ENCODE data around the gene CUX1.

DNA sequence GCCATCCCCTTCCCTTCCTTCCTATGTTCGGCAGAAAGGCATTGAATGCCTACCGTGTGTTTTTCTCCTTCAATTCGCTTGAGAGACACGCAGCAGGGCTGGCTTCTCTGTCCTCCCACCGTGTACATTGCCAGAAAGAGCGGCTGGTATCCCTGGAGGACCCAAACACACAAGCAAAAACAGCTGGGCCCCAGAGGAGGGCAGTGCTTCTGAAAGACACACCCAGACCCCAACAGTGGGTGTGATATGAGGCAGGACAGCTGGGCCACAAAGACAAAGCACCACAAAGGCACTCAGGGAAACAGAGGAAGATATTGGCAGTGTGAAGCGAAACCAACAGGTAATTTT is 336.1 kb downstream of the CUX1 start:
- no peak for TF ChIP-seq RBBP5 (conservative IDR thresholded peaks at IDR 0.05)
- TF ChIP-seq, protein P1, sequence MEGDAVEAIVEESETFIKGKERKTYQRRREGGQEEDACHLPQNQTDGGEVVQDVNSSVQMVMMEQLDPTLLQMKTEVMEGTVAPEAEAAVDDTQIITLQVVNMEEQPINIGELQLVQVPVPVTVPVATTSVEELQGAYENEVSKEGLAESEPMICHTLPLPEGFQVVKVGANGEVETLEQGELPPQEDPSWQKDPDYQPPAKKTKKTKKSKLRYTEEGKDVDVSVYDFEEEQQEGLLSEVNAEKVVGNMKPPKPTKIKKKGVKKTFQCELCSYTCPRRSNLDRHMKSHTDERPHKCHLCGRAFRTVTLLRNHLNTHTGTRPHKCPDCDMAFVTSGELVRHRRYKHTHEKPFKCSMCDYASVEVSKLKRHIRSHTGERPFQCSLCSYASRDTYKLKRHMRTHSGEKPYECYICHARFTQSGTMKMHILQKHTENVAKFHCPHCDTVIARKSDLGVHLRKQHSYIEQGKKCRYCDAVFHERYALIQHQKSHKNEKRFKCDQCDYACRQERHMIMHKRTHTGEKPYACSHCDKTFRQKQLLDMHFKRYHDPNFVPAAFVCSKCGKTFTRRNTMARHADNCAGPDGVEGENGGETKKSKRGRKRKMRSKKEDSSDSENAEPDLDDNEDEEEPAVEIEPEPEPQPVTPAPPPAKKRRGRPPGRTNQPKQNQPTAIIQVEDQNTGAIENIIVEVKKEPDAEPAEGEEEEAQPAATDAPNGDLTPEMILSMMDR (IDR thresholded peaks at IDR 0.05 in 2 of 3, conservative IDR thresholded peaks at IDR 0.05 in 1 of 3; ENCODE audit: control insufficient read depth in 2 of 3, extremely low read depth in 1 of 3, insufficient read depth in 1 of 3, low read depth in 3 of 3, low read length in 3 of 3), result no peak
- TF ChIP-seq EP300 (IDR thresholded peaks at IDR 0.05; ENCODE audit: borderline replicate concordance in 1 of 2, control insufficient read depth in 1 of 2, low read depth in 2 of 2, low read length in 2 of 2), result no peak
- no peak for TF ChIP-seq RAD21 (IDR thresholded peaks at IDR 0.05; ENCODE audit: insufficient read depth, low read depth, low read length)
- TF ChIP-seq CREM (IDR thresholded peaks at IDR 0.05; ENCODE audit: low read depth), result no peak
- no peak for TF ChIP-seq DPF2 (IDR thresholded peaks at IDR 0.05)
- TF ChIP-seq, protein P2, sequence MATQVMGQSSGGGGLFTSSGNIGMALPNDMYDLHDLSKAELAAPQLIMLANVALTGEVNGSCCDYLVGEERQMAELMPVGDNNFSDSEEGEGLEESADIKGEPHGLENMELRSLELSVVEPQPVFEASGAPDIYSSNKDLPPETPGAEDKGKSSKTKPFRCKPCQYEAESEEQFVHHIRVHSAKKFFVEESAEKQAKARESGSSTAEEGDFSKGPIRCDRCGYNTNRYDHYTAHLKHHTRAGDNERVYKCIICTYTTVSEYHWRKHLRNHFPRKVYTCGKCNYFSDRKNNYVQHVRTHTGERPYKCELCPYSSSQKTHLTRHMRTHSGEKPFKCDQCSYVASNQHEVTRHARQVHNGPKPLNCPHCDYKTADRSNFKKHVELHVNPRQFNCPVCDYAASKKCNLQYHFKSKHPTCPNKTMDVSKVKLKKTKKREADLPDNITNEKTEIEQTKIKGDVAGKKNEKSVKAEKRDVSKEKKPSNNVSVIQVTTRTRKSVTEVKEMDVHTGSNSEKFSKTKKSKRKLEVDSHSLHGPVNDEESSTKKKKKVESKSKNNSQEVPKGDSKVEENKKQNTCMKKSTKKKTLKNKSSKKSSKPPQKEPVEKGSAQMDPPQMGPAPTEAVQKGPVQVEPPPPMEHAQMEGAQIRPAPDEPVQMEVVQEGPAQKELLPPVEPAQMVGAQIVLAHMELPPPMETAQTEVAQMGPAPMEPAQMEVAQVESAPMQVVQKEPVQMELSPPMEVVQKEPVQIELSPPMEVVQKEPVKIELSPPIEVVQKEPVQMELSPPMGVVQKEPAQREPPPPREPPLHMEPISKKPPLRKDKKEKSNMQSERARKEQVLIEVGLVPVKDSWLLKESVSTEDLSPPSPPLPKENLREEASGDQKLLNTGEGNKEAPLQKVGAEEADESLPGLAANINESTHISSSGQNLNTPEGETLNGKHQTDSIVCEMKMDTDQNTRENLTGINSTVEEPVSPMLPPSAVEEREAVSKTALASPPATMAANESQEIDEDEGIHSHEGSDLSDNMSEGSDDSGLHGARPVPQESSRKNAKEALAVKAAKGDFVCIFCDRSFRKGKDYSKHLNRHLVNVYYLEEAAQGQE (IDR thresholded peaks at IDR 0.05; ENCODE audit: low read depth, low read length), result no peak
- TF ChIP-seq RB1 (IDR thresholded peaks at IDR 0.05; ENCODE audit: borderline replicate concordance), result no peak
- no peak for TF ChIP-seq ESRRA (IDR thresholded peaks at IDR 0.05; ENCODE audit: low read length)
- TF ChIP-seq POLR2A (IDR thresholded peaks at IDR 0.05; ENCODE audit: low read depth, low read length), result no peak
- no peak for TF ChIP-seq RCOR1 (conservative IDR thresholded peaks at IDR 0.05; ENCODE audit: low read depth, low read length)
- TF ChIP-seq, protein P3, sequence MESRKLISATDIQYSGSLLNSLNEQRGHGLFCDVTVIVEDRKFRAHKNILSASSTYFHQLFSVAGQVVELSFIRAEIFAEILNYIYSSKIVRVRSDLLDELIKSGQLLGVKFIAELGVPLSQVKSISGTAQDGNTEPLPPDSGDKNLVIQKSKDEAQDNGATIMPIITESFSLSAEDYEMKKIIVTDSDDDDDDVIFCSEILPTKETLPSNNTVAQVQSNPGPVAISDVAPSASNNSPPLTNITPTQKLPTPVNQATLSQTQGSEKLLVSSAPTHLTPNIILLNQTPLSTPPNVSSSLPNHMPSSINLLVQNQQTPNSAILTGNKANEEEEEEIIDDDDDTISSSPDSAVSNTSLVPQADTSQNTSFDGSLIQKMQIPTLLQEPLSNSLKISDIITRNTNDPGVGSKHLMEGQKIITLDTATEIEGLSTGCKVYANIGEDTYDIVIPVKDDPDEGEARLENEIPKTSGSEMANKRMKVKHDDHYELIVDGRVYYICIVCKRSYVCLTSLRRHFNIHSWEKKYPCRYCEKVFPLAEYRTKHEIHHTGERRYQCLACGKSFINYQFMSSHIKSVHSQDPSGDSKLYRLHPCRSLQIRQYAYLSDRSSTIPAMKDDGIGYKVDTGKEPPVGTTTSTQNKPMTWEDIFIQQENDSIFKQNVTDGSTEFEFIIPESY (IDR thresholded peaks at IDR 0.05), result no peak
- TF ChIP-seq FOXM1 (IDR thresholded peaks at IDR 0.05; ENCODE audit: low read depth, low read length), result no peak
